ENCODE data around the gene FBRS.

Gene FBRS

DNA sequence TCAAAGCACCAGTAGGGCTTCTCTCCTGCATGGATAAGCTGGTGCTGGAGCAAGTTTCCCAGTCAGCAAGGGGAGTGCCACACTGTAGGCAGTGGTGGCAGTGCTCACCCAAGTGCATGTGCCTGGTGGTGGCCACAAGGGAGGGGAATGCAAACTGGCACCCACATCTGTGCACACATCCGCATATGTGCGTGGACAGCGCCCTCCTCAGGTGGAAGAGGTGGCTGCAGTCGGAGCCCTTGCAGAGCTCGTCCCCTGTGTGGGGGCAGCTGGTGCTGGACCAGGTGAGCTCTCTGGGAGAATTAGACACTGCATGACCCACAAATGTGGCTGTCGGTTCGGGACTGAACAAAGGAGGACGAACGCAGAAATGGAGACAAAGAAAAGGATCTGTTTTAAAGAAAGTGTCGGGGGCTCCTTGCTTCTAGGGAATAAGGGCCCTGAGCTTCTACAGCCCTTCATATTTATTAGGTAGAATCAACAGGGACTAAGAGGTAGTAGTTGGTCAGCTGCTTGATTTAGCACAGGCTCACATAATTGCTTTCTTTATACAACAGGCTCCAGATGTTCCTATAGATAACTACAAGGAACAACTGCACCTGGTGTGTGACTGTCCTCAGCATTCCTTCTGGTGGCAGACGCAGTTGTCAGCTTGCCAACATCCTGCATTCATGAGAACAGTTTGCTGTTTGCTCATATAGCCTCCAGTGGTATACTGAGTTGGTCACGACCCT lies 42.7 kb upstream of the FBRS start:
- H2AFZ ChIP-seq (ENCODE audit: low read depth, low read length), result no peak overlapping the region
- H3K4me1 ChIP-seq (ENCODE audit: low read length), result peaks cover 11% of the 10 kb centered on the region
- H4K20me1 ChIP-seq (ENCODE audit: insufficient read depth, low read length), result no peaks in the 10 kb centered on the region
- no peak overlapping the region for H3K9ac ChIP-seq (ENCODE audit: low read length)
- H3K27ac ChIP-seq (ENCODE audit: low read length), result no peak overlapping the region
- H3K9me3 ChIP-seq (ENCODE audit: insufficient read depth, low read length), result no peaks in the 10 kb centered on the region
- H3K27me3 ChIP-seq (ENCODE audit: low read depth, low read length), result peaks cover 4% of the 10 kb centered on the region; the same call in 1 of the 2 replicates
- H3K4me3 ChIP-seq (ENCODE audit: low read length), result no peak overlapping the region
- no peak for TF ChIP-seq EZH2phosphoT487 (IDR thresholded peaks at IDR 0.05; ENCODE audit: low read depth)
- TF ChIP-seq, protein P1, sequence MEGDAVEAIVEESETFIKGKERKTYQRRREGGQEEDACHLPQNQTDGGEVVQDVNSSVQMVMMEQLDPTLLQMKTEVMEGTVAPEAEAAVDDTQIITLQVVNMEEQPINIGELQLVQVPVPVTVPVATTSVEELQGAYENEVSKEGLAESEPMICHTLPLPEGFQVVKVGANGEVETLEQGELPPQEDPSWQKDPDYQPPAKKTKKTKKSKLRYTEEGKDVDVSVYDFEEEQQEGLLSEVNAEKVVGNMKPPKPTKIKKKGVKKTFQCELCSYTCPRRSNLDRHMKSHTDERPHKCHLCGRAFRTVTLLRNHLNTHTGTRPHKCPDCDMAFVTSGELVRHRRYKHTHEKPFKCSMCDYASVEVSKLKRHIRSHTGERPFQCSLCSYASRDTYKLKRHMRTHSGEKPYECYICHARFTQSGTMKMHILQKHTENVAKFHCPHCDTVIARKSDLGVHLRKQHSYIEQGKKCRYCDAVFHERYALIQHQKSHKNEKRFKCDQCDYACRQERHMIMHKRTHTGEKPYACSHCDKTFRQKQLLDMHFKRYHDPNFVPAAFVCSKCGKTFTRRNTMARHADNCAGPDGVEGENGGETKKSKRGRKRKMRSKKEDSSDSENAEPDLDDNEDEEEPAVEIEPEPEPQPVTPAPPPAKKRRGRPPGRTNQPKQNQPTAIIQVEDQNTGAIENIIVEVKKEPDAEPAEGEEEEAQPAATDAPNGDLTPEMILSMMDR (IDR thresholded peaks at IDR 0.05; ENCODE audit: low read depth, low read length), result peak; percentile 84
- no peaks in the 10 kb centered on the region for H3K36me3 ChIP-seq (replicated peaks; ENCODE audit: low read depth, low read length)
- no peak overlapping the region for H3K4me2 ChIP-seq (ENCODE audit: low read length)
- H3K79me2 ChIP-seq (ENCODE audit: low read length), result no peaks in the 10 kb centered on the region

- H3K4me1 ChIP-seq (ENCODE audit: low read length), result peaks cover 6% of the 10 kb centered on the region; the same call in 1 of the 2 replicates
- H3K9me3 ChIP-seq (ENCODE audit: insufficient read depth, low read length), result no peaks in the 10 kb centered on the region
- no peak overlapping the region for H3K27ac ChIP-seq (ENCODE audit: low read length)
- H3K36me3 ChIP-seq (replicated peaks; ENCODE audit: low read depth, low read length), result no peaks in the 10 kb centered on the region
- H2AFZ ChIP-seq (ENCODE audit: low read depth, low read length), result no peak overlapping the region
- H3K79me2 ChIP-seq (ENCODE audit: low read length), result no peaks in the 10 kb centered on the region
- no peak overlapping the region for H3K4me2 ChIP-seq (ENCODE audit: low read length)
- H3K27me3 ChIP-seq (ENCODE audit: low read depth, low read length), result peaks cover 14% of the 10 kb centered on the region; the same call in 1 of the 2 replicates
- no peaks in the 10 kb centered on the region for H4K20me1 ChIP-seq (ENCODE audit: insufficient read depth, low read length)
- no peak overlapping the region for H3K4me3 ChIP-seq (ENCODE audit: low read length)
- TF ChIP-seq, protein P1 (IDR thresholded peaks at IDR 0.05; ENCODE audit: low read depth, low read length), result no peak
- no peak for TF ChIP-seq EZH2phosphoT487 (IDR thresholded peaks at IDR 0.05; ENCODE audit: low read depth)
- H3K9ac ChIP-seq (ENCODE audit: low read length), result no peak overlapping the region
Measured at GRCh38 chr16:30619202-30619601, 39.0 kb upstream of the FBRS start.

GRCh38 chr16:30619638-30620037 lies 38.6 kb upstream of the FBRS start:
- H3K79me2 ChIP-seq (ENCODE audit: low read length), result no peaks in the 10 kb centered on the region
- H2AFZ ChIP-seq (ENCODE audit: low read depth, low read length), result no peak overlapping the region
- no peak overlapping the region for H3K27ac ChIP-seq (ENCODE audit: low read length)
- no peaks in the 10 kb centered on the region for H4K20me1 ChIP-seq (ENCODE audit: insufficient read depth, low read length)
- H3K4me3 ChIP-seq (ENCODE audit: low read length), result no peak overlapping the region
- no peak overlapping the region for H3K4me2 ChIP-seq (ENCODE audit: low read length)
- H3K27me3 ChIP-seq (ENCODE audit: low read depth, low read length), result peaks cover 14% of the 10 kb centered on the region; the same call in 1 of the 2 replicates
- peaks cover 5% of the 10 kb centered on the region; the same call in 1 of the 2 replicates for H3K4me1 ChIP-seq (ENCODE audit: low read length)
- H3K36me3 ChIP-seq (replicated peaks; ENCODE audit: low read depth, low read length), result no peaks in the 10 kb centered on the region
- no peak overlapping the region for H3K9ac ChIP-seq (ENCODE audit: low read length)
- no peak for TF ChIP-seq EZH2phosphoT487 (IDR thresholded peaks at IDR 0.05; ENCODE audit: low read depth)
- TF ChIP-seq, protein P1 (IDR thresholded peaks at IDR 0.05; ENCODE audit: low read depth, low read length), result no peak
- H3K9me3 ChIP-seq (ENCODE audit: insufficient read depth, low read length), result no peaks in the 10 kb centered on the region

DNA sequence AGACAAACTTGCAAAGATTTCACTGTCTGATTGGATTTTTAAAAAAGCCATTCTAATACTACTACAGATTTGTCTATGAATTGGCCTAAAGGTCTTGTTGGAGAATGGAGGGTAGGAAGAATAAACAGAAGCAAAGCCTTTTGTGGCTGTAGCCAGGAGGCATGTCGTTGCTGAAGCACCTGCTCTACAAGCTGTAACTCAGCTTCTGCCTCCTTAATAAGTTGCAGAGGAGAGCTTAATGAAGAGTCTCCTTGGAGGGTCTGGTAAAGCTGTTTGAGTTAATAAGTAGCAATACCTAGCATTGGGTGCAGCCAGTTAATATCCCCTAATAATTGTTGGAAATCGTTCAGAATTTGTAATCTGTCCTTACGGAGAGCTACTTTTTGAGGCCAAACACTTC lies 38.1 kb upstream of the FBRS start:
- H3K79me2 ChIP-seq (ENCODE audit: low read length), result no peaks in the 10 kb centered on the region
- H3K4me2 ChIP-seq (ENCODE audit: low read length), result no peak overlapping the region
- H3K4me1 ChIP-seq (ENCODE audit: low read length), result peaks cover 4% of the 10 kb centered on the region; the same call in 1 of the 2 replicates
- TF ChIP-seq, protein P1 (IDR thresholded peaks at IDR 0.05; ENCODE audit: low read depth, low read length), result no peak
- no peak for TF ChIP-seq EZH2phosphoT487 (IDR thresholded peaks at IDR 0.05; ENCODE audit: low read depth)
- no peak overlapping the region for H3K9ac ChIP-seq (ENCODE audit: low read length)
- no peaks in the 10 kb centered on the region for H3K9me3 ChIP-seq (ENCODE audit: insufficient read depth, low read length)
- no peak overlapping the region for H3K27ac ChIP-seq (ENCODE audit: low read length)
- no peaks in the 10 kb centered on the region for H4K20me1 ChIP-seq (ENCODE audit: insufficient read depth, low read length)
- no peak overlapping the region for H2AFZ ChIP-seq (ENCODE audit: low read depth, low read length)
- no peak overlapping the region for H3K4me3 ChIP-seq (ENCODE audit: low read length)
- peaks cover 14% of the 10 kb centered on the region; the same call in 1 of the 2 replicates for H3K27me3 ChIP-seq (ENCODE audit: low read depth, low read length)
- no peaks in the 10 kb centered on the region for H3K36me3 ChIP-seq (replicated peaks; ENCODE audit: low read depth, low read length)

Data from OCI-LY3 (cell line).